Measurements from ENCODE around the gene PHF23. TPM values are rescaled to one million over a fixed set of nuclear protein-coding genes. Genes with fewer than 3 reads are reported as not detected.

Gene PHF23
- total and polyA plus RNA-seq, 9 of the 15 experiments (the other 6 are each of a cell fraction or from before 2014, with no cell fraction given), result 7.4 to 87.5 (median 33.7) TPM

- TF ChIP-seq ELF4 (CRISPR knock-in tag; IDR thresholded peaks at IDR 0.05) (peak; percentile 95), SRSF9 (IDR thresholded peaks at IDR 0.05; ENCODE audit: borderline replicate concordance, low read depth, low read length) (no peak), ZNF584 (CRISPR knock-in tag; IDR thresholded peaks at IDR 0.05; ENCODE audit: low read depth) (0 out of 2 replicates have a peak, but pooled peaks have one; percentile 30), ZBTB9 (CRISPR knock-in tag; IDR thresholded peaks at IDR 0.05) (peak; percentile 91), MNT (conservative IDR thresholded peaks at IDR 0.05) (peak; percentile 89 to 94), JUND (IDR thresholded peaks at IDR 0.05; ENCODE audit: borderline replicate concordance, low read depth, low read length) (peak; percentile 49; the same call in 1 of the 2 replicates), JUND (tag; IDR thresholded peaks at IDR 0.05; ENCODE audit: borderline replicate concordance, low read depth, low read length) (no peak; the same call in 2 of the 3 replicates), ZFP1 (CRISPR knock-in tag; IDR thresholded peaks at IDR 0.05) (peak; percentile 67; the same call in 1 of the 2 replicates), FOXA3 (CRISPR knock-in tag; conservative IDR thresholded peaks at IDR 0.05 in 1 of 2, IDR thresholded peaks at IDR 0.05 in 1 of 2) (no peak), ZNF395 (CRISPR knock-in tag; IDR thresholded peaks at IDR 0.05) (peak; percentile 56), ZC3H4 (CRISPR knock-in tag; IDR thresholded peaks at IDR 0.05; ENCODE audit: borderline replicate concordance) (peak; percentile 37; the same call in 1 of the 2 replicates)
Observed at GRCh38 chr17:7234083-7234951, 4.9 kb downstream of the PHF23 start, which contains the start of gene DVL2 (continued).

Measured in K562 (cell line).